B cell (primary cell): ENCODE data around the gene POFUT2.
"Not testable (repeated sequence)": the region's sequence is repeated elsewhere in the genome, so short reads cannot be mapped to it uniquely, and the experiment has no call there.

ENCODE experiments used
- CTCF ChIP-seq: fragments of 200-600 bp; IDR thresholded peaks from one replicate; pipeline ENCODE4 v1.8.0; 2022; ENCODE audit warnings: antibody characterized with exemption, mild to moderate bottlenecking
- EZH2 ChIP-seq: IDR thresholded peaks from 2 replicates; pipeline ENCODE4 v1.6.1; 2012; ENCODE audit warnings: borderline replicate concordance, low read depth, mild to moderate bottlenecking, moderate library complexity, low read length; ENCODE audit not compliant: insufficient read depth, poor library complexity, severe bottlenecking

- TF ChIP-seq CTCF, EZH2: not testable (repeated sequence)
Measured at GRCh38 chr21:45315676-45316470, 28.2 kb upstream of the POFUT2 start.
